Natural killer cell (primary cell): Measurements from ENCODE around the gene NAGLU. TPM values are rescaled to one million over a fixed set of nuclear protein-coding genes. Genes with fewer than 3 reads are reported as not detected.
A peak's percentile ranks its signal among the peaks of the same experiment; 100 is the strongest.

ENCODE experiments used
- ATAC-seq, 3 donors: fragments of 150-1000 bp in 2 of 3; fragments of 200-7000 bp in 1 of 3; cut with Tn5 transposase; 1 replicate in 1 of 3; 2 replicates in 2 of 3; pipeline ENCODE4 v1.10.0; 2021; ENCODE audit warnings: mild to moderate bottlenecking in 2 of 3, moderate library complexity in 2 of 3
- DNase-seq, 2 donors: peaks; one replicate each; pipeline versions ENCODE4 v3.0.0 to v3.0.0-alpha.2; 2013 to 2021; ENCODE audit warnings: mixed read lengths in 1 of 2
- H3K27ac ChIP-seq: one replicate; pipeline ENCODE4 v1.5.1; 2013; ENCODE audit warnings: mild to moderate bottlenecking, low read length
- H3K27me3 ChIP-seq: one replicate; pipeline ENCODE4 v1.6.1; 2013; ENCODE audit warnings: low read length; ENCODE audit not compliant: control insufficient read depth, insufficient read depth
- H3K36me3 ChIP-seq: one replicate; pipeline ENCODE4 v1.6.1; 2013; ENCODE audit warnings: low read length; ENCODE audit not compliant: control insufficient read depth, insufficient read depth
- H3K4me1 ChIP-seq: one replicate; pipeline ENCODE4 v1.6.1; 2013; ENCODE audit warnings: low read length; ENCODE audit not compliant: control insufficient read depth, insufficient read depth
- H3K4me3 ChIP-seq: one replicate; pipeline ENCODE4 v1.5.1; 2013; ENCODE audit warnings: low read length
- H3K9me3 ChIP-seq: one replicate; pipeline ENCODE4 v1.6.1; 2013; ENCODE audit warnings: low read length; ENCODE audit not compliant: control insufficient read depth, insufficient read depth
- H3K27ac Mint-ChIP-seq, 2 donors: one replicate each; pipeline ENCODE4 v1.8.0; 2022; ENCODE audit warnings: mild to moderate bottlenecking in 2 of 2, mixed read lengths in 2 of 2, moderate library complexity in 1 of 2
- H3K27me3 Mint-ChIP-seq, 2 donors: one replicate each; pipeline ENCODE4 v1.8.0; 2022; ENCODE audit warnings: low read depth in 2 of 2, mixed read lengths in 2 of 2
- H3K36me3 Mint-ChIP-seq: one replicate; pipeline ENCODE4 v1.8.0; 2022; ENCODE audit warnings: mixed read lengths
- H3K4me1 Mint-ChIP-seq, 2 donors: one replicate each; pipeline ENCODE4 v1.8.0; 2022; ENCODE audit warnings: mixed read lengths in 2 of 2
- H3K4me3 Mint-ChIP-seq: one replicate; pipeline ENCODE4 v1.8.0; 2022; ENCODE audit warnings: mild to moderate bottlenecking, moderate library complexity, mixed read lengths
- H3K9me3 Mint-ChIP-seq, 2 donors: one replicate each; pipeline ENCODE4 v1.8.0; 2022; ENCODE audit warnings: mixed read lengths in 2 of 2
- WGBS: methylation state at CpG from one replicate; pipeline ENCODE4 v1.1.7; 2013; ENCODE audit warnings: missing lambda C conversion rate; ENCODE audit not compliant: insufficient coverage; 5-methylcytosine and 5-hydroxymethylcytosine counted together
- intact Hi-C: fragments of 100-400 bp; cut with micrococcal nuclease; formaldehyde crosslinking; loops from one replicate; pipeline ENCODE4 v1.14.2; 2022
- total RNA-seq, 4 donors: library from RNA; stranded (reverse); fragments of 120-200 nt in 1 of 4; gene quantifications; one replicate each; pipeline versions ENCODE4 v1.2.3 to v1.2.4, GENCODE V29; 2013 to 2022
- TF ChIP-seq, protein P1 (sequence below): fragments of 200-600 bp; IDR thresholded peaks from one replicate; pipeline ENCODE4 v1.8.0; 2022; ENCODE audit warnings: antibody characterized with exemption

Gene NAGLU
- total RNA-seq, 3 donors from 2014 or later (not counting 1 experiment from before 2014, with no cell fraction given) = 34.8 to 44.3 (median 36.4) TPM

GRCh38 chr17:42519546-42520491 lies 16.2 kb upstream of the NAGLU start:
- DNase-seq (no peak), ATAC-seq (no peak)
- H3K4me1 Mint-ChIP-seq = peaks cover 6 to 12% of the 10 kb centered on the region in 2 donors
- Histone ChIP-seq H3K4me1 (peaks cover 6% of the 10 kb centered on the region), H3K4me3 (no peak overlapping the region), H3K36me3 (no peaks in the 10 kb centered on the region), H3K27me3 (no peaks in the 10 kb centered on the region), H3K9me3 (no peaks in the 10 kb centered on the region), H3K27ac (no peak overlapping the region)
- H3K9me3 Mint-ChIP-seq = no peaks in the 10 kb centered on the region
- TF ChIP-seq, protein P1, sequence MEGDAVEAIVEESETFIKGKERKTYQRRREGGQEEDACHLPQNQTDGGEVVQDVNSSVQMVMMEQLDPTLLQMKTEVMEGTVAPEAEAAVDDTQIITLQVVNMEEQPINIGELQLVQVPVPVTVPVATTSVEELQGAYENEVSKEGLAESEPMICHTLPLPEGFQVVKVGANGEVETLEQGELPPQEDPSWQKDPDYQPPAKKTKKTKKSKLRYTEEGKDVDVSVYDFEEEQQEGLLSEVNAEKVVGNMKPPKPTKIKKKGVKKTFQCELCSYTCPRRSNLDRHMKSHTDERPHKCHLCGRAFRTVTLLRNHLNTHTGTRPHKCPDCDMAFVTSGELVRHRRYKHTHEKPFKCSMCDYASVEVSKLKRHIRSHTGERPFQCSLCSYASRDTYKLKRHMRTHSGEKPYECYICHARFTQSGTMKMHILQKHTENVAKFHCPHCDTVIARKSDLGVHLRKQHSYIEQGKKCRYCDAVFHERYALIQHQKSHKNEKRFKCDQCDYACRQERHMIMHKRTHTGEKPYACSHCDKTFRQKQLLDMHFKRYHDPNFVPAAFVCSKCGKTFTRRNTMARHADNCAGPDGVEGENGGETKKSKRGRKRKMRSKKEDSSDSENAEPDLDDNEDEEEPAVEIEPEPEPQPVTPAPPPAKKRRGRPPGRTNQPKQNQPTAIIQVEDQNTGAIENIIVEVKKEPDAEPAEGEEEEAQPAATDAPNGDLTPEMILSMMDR = no peak
- intact Hi-C loops = no loop called here
- H3K36me3 Mint-ChIP-seq = no peaks in the 10 kb centered on the region
- WGBS = 82% methylated on average over 12 of the region's 12 CpGs
- H3K27ac Mint-ChIP-seq = no peak overlapping the region
- peaks cover 24 to 25% of the 10 kb centered on the region in 2 donors for H3K27me3 Mint-ChIP-seq
- no peak overlapping the region for H3K4me3 Mint-ChIP-seq

GRCh38 chr17:42520540-42520951 lies 15.5 kb upstream of the NAGLU start:
- peak in 2 of 3 donors; percentile 27 to 40 for ATAC-seq
- Histone ChIP-seq H3K4me1 (peaks cover 6% of the 10 kb centered on the region), H3K27ac (no peak overlapping the region), H3K9me3 (no peaks in the 10 kb centered on the region), H3K36me3 (no peaks in the 10 kb centered on the region), H3K4me3 (no peak overlapping the region), H3K27me3 (no peaks in the 10 kb centered on the region)
- peaks cover 6 to 12% of the 10 kb centered on the region in 2 donors for H3K4me1 Mint-ChIP-seq
- no peaks in the 10 kb centered on the region for H3K9me3 Mint-ChIP-seq
- peaks cover 24% of the 10 kb centered on the region in 2 donors for H3K27me3 Mint-ChIP-seq
- TF ChIP-seq, protein P1 = no peak
- no peak overlapping the region for H3K4me3 Mint-ChIP-seq
- peak in 1 of 2 donors; percentile 50 for DNase-seq
- WGBS = 74% methylated on average over 9 of the region's 9 CpGs
- intact Hi-C loops = no loop called here
- no peak overlapping the region for H3K27ac Mint-ChIP-seq
- H3K36me3 Mint-ChIP-seq = no peaks in the 10 kb centered on the region

DNA sequence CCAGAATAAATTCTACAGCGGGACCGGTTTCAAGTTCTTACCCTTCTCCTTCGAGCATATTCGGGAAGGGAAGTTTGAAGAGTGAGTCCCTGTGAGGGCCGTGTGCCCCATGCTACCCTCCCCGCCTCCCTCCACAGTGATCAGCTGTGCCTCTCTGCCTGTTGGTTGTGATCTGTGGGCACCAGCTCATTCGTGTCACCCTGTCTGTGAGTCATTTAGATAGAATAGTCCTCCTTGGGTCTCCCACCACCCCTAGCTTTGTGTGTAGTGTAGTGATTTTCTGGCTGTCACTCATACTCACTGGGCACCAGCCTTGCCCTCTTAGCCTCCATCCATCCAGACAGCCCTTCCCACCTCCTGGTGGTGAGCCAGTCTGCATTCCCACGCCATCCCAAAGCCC lies 15.0 kb upstream of the NAGLU start:
- Histone ChIP-seq H3K27me3 (no peaks in the 10 kb centered on the region), H3K27ac (no peak overlapping the region), H3K9me3 (no peaks in the 10 kb centered on the region), H3K36me3 (no peaks in the 10 kb centered on the region), H3K4me1 (peaks cover 6% of the 10 kb centered on the region), H3K4me3 (no peak overlapping the region)
- WGBS = 56% methylated on average over 6 of the region's 8 CpGs
- H3K36me3 Mint-ChIP-seq = no peaks in the 10 kb centered on the region
- peaks cover 6 to 12% of the 10 kb centered on the region in 2 donors for H3K4me1 Mint-ChIP-seq
- TF ChIP-seq, protein P1 = no peak
- intact Hi-C loops = no loop called here
- H3K4me3 Mint-ChIP-seq = no peak overlapping the region
- no peaks in the 10 kb centered on the region for H3K9me3 Mint-ChIP-seq
- H3K27ac Mint-ChIP-seq = no peak overlapping the region
- ATAC-seq (no peak), DNase-seq (no peak)
- H3K27me3 Mint-ChIP-seq = peaks cover 23 to 24% of the 10 kb centered on the region in 2 donors
